SK-N-SH (cell line): ENCODE results near the gene OVOL1. TPM values are rescaled to one million over a fixed set of nuclear protein-coding genes. Genes with fewer than 3 reads are reported as not detected.

Experiments
- CTCF ChIA-PET: fragments of 300-600, 350-600 bp; formaldehyde crosslinking; extraction: SDS; loops from one replicate; lab custom pipeline; 2021; lab: Yijun Ruan, JAX
- POLR2A ChIA-PET: fragments of 350-600 bp; sonication (Branson Sonifier 250); formaldehyde crosslinking; extraction: SDS; loops from one replicate; lab custom pipeline; 2020; ENCODE audit warnings: antibody characterized with exemption, inconsistent platforms; lab: Yijun Ruan, JAX
- DNase-seq: peaks from one replicate; pipeline ENCODE4 v3.0.0; 2012
- H2AFZ ChIP-seq: fragments of 200-600 bp; sonication (generic); 2 replicates; pipeline ENCODE4 v1.8.1; 2016; ENCODE audit warnings: antibody characterized with exemption, mild to moderate bottlenecking, low read depth
- H3F3A ChIP-seq: fragments of 200-600 bp; sonication (generic); replicated peaks from 2 replicates; pipeline ENCODE3; 2016; ENCODE audit warnings: antibody characterized with exemption, mild to moderate bottlenecking; ENCODE audit not compliant: insufficient read depth
- H3K27ac ChIP-seq, 2 experiments: fragments of 200-500 bp in 1 of 2; fragments of 200-600 bp in 1 of 2; sonication (Bioruptor generic) in 1 of 2; sonication (generic), shearing (Covaris generic) in 1 of 2; 2 replicates each; pipeline versions ENCODE4 v1.5.1 to v1.6.1; 2014 to 2016; ENCODE audit warnings: low read depth in 2 of 2, inconsistent platforms in 1 of 2, low read length in 1 of 2, mild to moderate bottlenecking in 1 of 2, mixed read lengths in 1 of 2
- H3K27me3 ChIP-seq: fragments of 200-600 bp; sonication (generic), shearing (Covaris generic); 2 replicates; pipeline ENCODE4 v1.6.1; 2016; ENCODE audit warnings: mixed run types; ENCODE audit not compliant: insufficient read depth
- H3K36me3 ChIP-seq, 2 experiments: fragments of 200-500 bp in 1 of 2; fragments of 200-600 bp in 1 of 2; sonication (Bioruptor generic) in 1 of 2; sonication (generic) in 1 of 2; replicated peaks in 1 of 2; 2 replicates each; pipeline versions ENCODE3 to v1.5.1; 2014 to 2016; ENCODE audit warnings: low read length in 1 of 2, mild to moderate bottlenecking in 1 of 2; ENCODE audit not compliant: insufficient read depth in 2 of 2, control insufficient read depth in 1 of 2
- H3K4me1 ChIP-seq, 2 experiments: fragments of 200-500 bp in 1 of 2; fragments of 200-600 bp in 1 of 2; sonication (Bioruptor generic) in 1 of 2; sonication (generic), shearing (Covaris generic) in 1 of 2; 2 replicates each; pipeline versions ENCODE4 v1.5.1 to v1.6.1; 2014 to 2016; ENCODE audit warnings: low read depth in 1 of 2, low read length in 1 of 2, mixed run types in 1 of 2; ENCODE audit not compliant: insufficient read depth in 2 of 2, control insufficient read depth in 1 of 2
- H3K4me2 ChIP-seq: fragments of 200-600 bp; sonication (generic), shearing (Covaris generic); 2 replicates; pipeline ENCODE4 v1.6.1; 2017; ENCODE audit warnings: mixed run types
- H3K4me3 ChIP-seq, 2 experiments: fragments of 200-500 bp in 1 of 2; fragments of 200-600 bp in 1 of 2; sonication (Bioruptor generic) in 1 of 2; sonication (generic), shearing (Covaris generic) in 1 of 2; 2 replicates each; pipeline versions ENCODE4 v1.5.1 to v1.8.1; 2014 to 2016; ENCODE audit warnings: low read depth in 2 of 2, inconsistent platforms in 1 of 2, low read length in 1 of 2, mild to moderate bottlenecking in 1 of 2, mixed read lengths in 1 of 2, moderate library complexity in 1 of 2
- H3K79me2 ChIP-seq: fragments of 200-600 bp; sonication (generic); 2 replicates; pipeline ENCODE4 v1.8.1; 2017; ENCODE audit warnings: mild to moderate bottlenecking; ENCODE audit not compliant: insufficient read depth
- H3K9ac ChIP-seq: fragments of 200-600 bp; sonication (generic); 2 replicates; pipeline ENCODE4 v1.6.1; 2017; ENCODE audit warnings: mixed run types
- H3K9me2 ChIP-seq: fragments of 200-600 bp; sonication (generic); 2 replicates; pipeline ENCODE4 v1.6.1; 2017; ENCODE audit warnings: mixed run types
- H3K9me3 ChIP-seq: fragments of 200-600 bp; sonication (generic); 2 replicates; pipeline ENCODE4 v1.6.1; 2017; ENCODE audit warnings: mixed run types, mild to moderate bottlenecking, moderate library complexity
- H4K20me1 ChIP-seq: fragments of 200-600 bp; sonication (generic); 2 replicates; pipeline ENCODE4 v1.6.1; 2017; ENCODE audit warnings: mild to moderate bottlenecking, mixed run types; ENCODE audit not compliant: insufficient read depth
- CHD2 ChIP-seq: fragments of 150-350 bp; IDR thresholded peaks from 2 replicates; pipeline ENCODE4 v1.6.1; 2018; ENCODE audit warnings: low read length; ENCODE audit not compliant: partially characterized antibody
- EZH2phosphoT487 ChIP-seq: fragments of 200-600 bp; sonication (generic); IDR thresholded peaks from 2 replicates; pipeline ENCODE4 v1.6.1; 2017; ENCODE audit warnings: low read depth, mixed run types, mild to moderate bottlenecking, antibody characterized with exemption, moderate library complexity, borderline replicate concordance
- FOSL2 ChIP-seq: IDR thresholded peaks from 2 replicates; pipeline ENCODE4 v1.4.0; 2012; ENCODE audit warnings: low read depth, mild to moderate bottlenecking, moderate library complexity, borderline replicate concordance
- FOXM1 ChIP-seq: IDR thresholded peaks from 2 replicates; pipeline ENCODE4 v1.4.0; 2012; ENCODE audit warnings: low read depth, mild to moderate bottlenecking
- IRF3 ChIP-seq: fragments of 150-350 bp; IDR thresholded peaks from 2 replicates; pipeline ENCODE4 v1.6.1; 2016; ENCODE audit warnings: mild to moderate bottlenecking, low read depth, low read length
- JUND ChIP-seq: IDR thresholded peaks from 2 replicates; pipeline ENCODE4 v1.4.0; 2012
- MAX ChIP-seq: IDR thresholded peaks from 2 replicates; pipeline ENCODE4 v1.4.0; 2012; ENCODE audit warnings: low read depth
- NFIC ChIP-seq: IDR thresholded peaks from 2 replicates; pipeline ENCODE4 v1.4.0; 2012; ENCODE audit warnings: borderline replicate concordance
- PBX3 ChIP-seq: IDR thresholded peaks from 2 replicates; pipeline ENCODE4; 2012
- POLR2AphosphoS5 ChIP-seq: IDR thresholded peaks from 2 replicates; pipeline ENCODE4 v1.6.1; 2012; ENCODE audit warnings: low read depth, low read length
- RAD21 ChIP-seq: IDR thresholded peaks from 2 replicates; pipeline ENCODE4 v1.6.1; 2012; ENCODE audit warnings: mild to moderate bottlenecking, low read length
- RCOR1 ChIP-seq: fragments of 150-350 bp; IDR thresholded peaks from 2 replicates; pipeline ENCODE4 v1.6.1; 2017; ENCODE audit warnings: antibody characterized with exemption, low read length
- TCF12 ChIP-seq: IDR thresholded peaks from 2 replicates; pipeline ENCODE4 v1.4.0; 2012
- USF1 ChIP-seq: IDR thresholded peaks from 2 replicates; pipeline ENCODE4 v1.4.0; 2012; ENCODE audit warnings: low read depth, borderline replicate concordance
- USF2 ChIP-seq: fragments of 150-350 bp; IDR thresholded peaks from 2 replicates; pipeline ENCODE4 v1.6.1; 2017; ENCODE audit warnings: antibody characterized with exemption, low read length, low read depth, borderline replicate concordance
- YY1 ChIP-seq: IDR thresholded peaks from 2 replicates; pipeline ENCODE4 v1.4.0; 2012; ENCODE audit warnings: low read depth, mild to moderate bottlenecking
- WGBS: methylation state at CpG from one replicate; pipeline ENCODE4 v1.1.6; 2017; ENCODE audit warnings: low lambda C conversion rate; 5-methylcytosine and 5-hydroxymethylcytosine counted together
- polyA plus RNA-seq, 3 experiments: library from polyadenylated mRNA; depleted of rRNA; stranded (reverse); fragments of >200 nt; gene quantifications; 2 replicates each; pipeline ENCODE4 v1.2.3, GENCODE V29; 2012

Gene OVOL1
- polyA plus RNA-seq, 1 of the 3 experiments (the other 2 are of a cell fraction) = not detected

- H2AFZ ChIP-seq = no peak overlapping the region
- H3K27me3 ChIP-seq = peaks cover 57% of the 10 kb centered on the region; the same call in 1 of the 2 replicates
- 39% methylated on average over 6 of the region's 6 CpGs for WGBS
- H3K4me2 ChIP-seq = no peak overlapping the region
- no peaks in the 10 kb centered on the region for H3K36me3 ChIP-seq
- H3K9me3 ChIP-seq = no peaks in the 10 kb centered on the region
- H4K20me1 ChIP-seq = no peaks in the 10 kb centered on the region
- TF ChIP-seq RAD21 (no peak), CHD2 (no peak), USF1 (no peak)
- no peak overlapping the region for H3K9ac ChIP-seq
- no peak overlapping the region for H3K4me3 ChIP-seq
- ChIA-PET POLR2A (interaction anchor here (1.5 kb wide), 1 partner anchor 16 kb away, joined by 4 read pairs; no protein-coding TSS in a partner anchor), CTCF (interaction anchor here (0.9 to 4.2 kb wide), 4 partner anchors 27 to 95 kb away, joined by 4 to 18 read pairs (median 6); partner anchors contain the start of gene KAT5)
- H3F3A ChIP-seq = no peaks in the 10 kb centered on the region
- no peak overlapping the region for H3K27ac ChIP-seq
- H3K4me1 ChIP-seq = no peaks in the 10 kb centered on the region
- no peaks in the 10 kb centered on the region for H3K9me2 ChIP-seq
- no peak for DNase-seq
- H3K79me2 ChIP-seq = no peaks in the 10 kb centered on the region
These were observed 20.1 kb downstream of the OVOL1 start for GRCh38 chr11:65806979-65807378.

GRCh38 chr11:65808744-65809341, 22.0 kb downstream of the OVOL1 start:
- no peaks in the 10 kb centered on the region for H3K9me3 ChIP-seq
- no peaks in the 10 kb centered on the region for H3K4me1 ChIP-seq
- peaks cover 42% of the 10 kb centered on the region; the same call in 1 of the 2 replicates for H3K27me3 ChIP-seq
- no peaks in the 10 kb centered on the region for H3K79me2 ChIP-seq
- CTCF ChIA-PET = interaction anchor here (0.6 to 4.2 kb wide), 7 partner anchors 9 to 103 kb away, joined by 4 to 21 read pairs (median 7); partner anchors contain the start of gene KAT5
- DNase-seq = no peak
- no peak overlapping the region for H2AFZ ChIP-seq
- no peaks in the 10 kb centered on the region for H4K20me1 ChIP-seq
- no peak overlapping the region for H3K27ac ChIP-seq
- no peaks in the 10 kb centered on the region for H3K9me2 ChIP-seq
- H3F3A ChIP-seq = no peaks in the 10 kb centered on the region
- H3K4me3 ChIP-seq = no peak overlapping the region
- 39% methylated on average over 19 of the region's 20 CpGs for WGBS
- H3K36me3 ChIP-seq = no peaks in the 10 kb centered on the region
- no peak overlapping the region for H3K4me2 ChIP-seq
- H3K9ac ChIP-seq = no peak overlapping the region
- TF ChIP-seq YY1 (no peak), JUND (no peak), NFIC (no peak), PBX3 (no peak), TCF12 (no peak), RAD21 (no peak)
- POLR2A ChIA-PET = no interaction called here

- Histone ChIP-seq H3K27ac (no peak overlapping the region), H3F3A (no peaks in the 10 kb centered on the region), H3K9me2 (no peaks in the 10 kb centered on the region), H2AFZ (no peak overlapping the region), H3K4me2 (no peak overlapping the region), H3K79me2 (no peaks in the 10 kb centered on the region), H3K9me3 (no peaks in the 10 kb centered on the region), H4K20me1 (no peaks in the 10 kb centered on the region), H3K4me1 (no peaks in the 10 kb centered on the region), H3K4me3 (no peak overlapping the region), H3K36me3 (no peaks in the 10 kb centered on the region), H3K27me3 (peaks cover 35% of the 10 kb centered on the region; the same call in 1 of the 2 replicates), H3K9ac (no peak overlapping the region)
- 38% methylated on average over 8 of the region's 9 CpGs for WGBS
- ChIA-PET POLR2A (no interaction called here), CTCF (interaction anchor here (0.6 to 4.2 kb wide), 7 partner anchors 8 to 192 kb away, joined by 3 to 21 read pairs (median 5); partner anchors contain the start of gene KAT5)
- DNase-seq = no peak
- TF ChIP-seq EZH2phosphoT487 = no peak
- TF ChIP-seq YY1 = no peak
- TF ChIP-seq USF2 = no peak
- no peak for TF ChIP-seq TCF12
- TF ChIP-seq IRF3 = no peak
- TF ChIP-seq FOSL2 = no peak
- TF ChIP-seq NFIC = no peak
- TF ChIP-seq FOXM1 = no peak
- no peak for TF ChIP-seq POLR2AphosphoS5
- no peak for TF ChIP-seq USF1
- no peak for TF ChIP-seq RCOR1
- TF ChIP-seq MAX = no peak
These were observed 22.6 kb downstream of the OVOL1 start for GRCh38 chr11:65809496-65809895.
